SK-N-SH treated with all-trans-retinoic acid at 6 μM for 48 hours (cell line): Measurements from ENCODE around the gene IFT43.

ENCODE experiments used
- ATAC-seq: fragments of 200-7000 bp; cut with Tn5 transposase; 3 replicates; pipeline ENCODE4 v1.9.1; 2020; ENCODE audit warnings: mild to moderate bottlenecking, moderate library complexity
- BACH2 ChIP-seq: fragments of 250-450 bp; sonication (Bioruptor Pico); IDR thresholded peaks from 2 replicates; pipeline ENCODE4 v1.9.0; 2021; ENCODE audit warnings: mild to moderate bottlenecking, borderline replicate concordance
- CSDC2 ChIP-seq: fragments of 250-450 bp; sonication (Bioruptor Pico); IDR thresholded peaks from 2 replicates; pipeline ENCODE4 v1.5.0; 2020; ENCODE audit warnings: mild to moderate bottlenecking, moderate library complexity
- ESRRG ChIP-seq: fragments of 250-450 bp; sonication (Bioruptor Pico); IDR thresholded peaks from 2 replicates; pipeline ENCODE4 v1.6.1; 2021; ENCODE audit warnings: mild to moderate bottlenecking
- ISL1 ChIP-seq: fragments of 250-450 bp; sonication (Bioruptor Pico); IDR thresholded peaks from 2 replicates; pipeline ENCODE4 v2.1.2; 2022; ENCODE audit warnings: mild to moderate bottlenecking, moderate library complexity
- OSR1 ChIP-seq: fragments of 250-450 bp; sonication (Bioruptor Pico); IDR thresholded peaks from 2 replicates; pipeline ENCODE4 v1.8.0; 2022; ENCODE audit warnings: moderate library complexity, mild to moderate bottlenecking, inconsistent platforms
- RARB ChIP-seq: fragments of 250-450 bp; sonication (Bioruptor Pico); IDR thresholded peaks from 2 replicates; pipeline ENCODE4 v1.8.0; 2021; ENCODE audit warnings: mild to moderate bottlenecking, moderate library complexity
- TCF4 ChIP-seq: fragments of 250-450 bp; sonication (Bioruptor Pico); IDR thresholded peaks from 2 replicates; pipeline ENCODE4 v1.8.0; 2021; ENCODE audit warnings: mild to moderate bottlenecking, moderate library complexity, borderline replicate concordance
- TOX ChIP-seq: fragments of 250-450 bp; sonication (Bioruptor Pico); IDR thresholded peaks from 2 replicates; pipeline ENCODE4 v1.8.0; 2021; ENCODE audit warnings: mild to moderate bottlenecking, moderate library complexity, borderline replicate concordance
- ZC3H10 ChIP-seq: fragments of 250-450 bp; sonication (Bioruptor Pico); IDR thresholded peaks from 2 replicates; pipeline ENCODE4 v1.5.1; 2021; ENCODE audit warnings: mild to moderate bottlenecking, moderate library complexity
- ZFP3 ChIP-seq: fragments of 250-450 bp; sonication (Bioruptor Pico); IDR thresholded peaks from 2 replicates; pipeline ENCODE4 v1.5.0; 2020; ENCODE audit warnings: mild to moderate bottlenecking, moderate library complexity
- ZFP30 ChIP-seq: fragments of 450-650 bp; formaldehyde crosslinking; IDR thresholded peaks from 2 replicates; pipeline ENCODE4 v1.5.0; 2022; ENCODE audit warnings: mild to moderate bottlenecking, moderate library complexity
- ZNF565 ChIP-seq: fragments of 450-650 bp; formaldehyde crosslinking; conservative IDR thresholded peaks from 2 replicates; pipeline ENCODE4 v1.5.0; 2020; ENCODE audit warnings: low read depth, mild to moderate bottlenecking, moderate library complexity
- TF ChIP-seq, protein P1 (sequence below): fragments of 250-450 bp; sonication (Bioruptor Pico); IDR thresholded peaks from 2 replicates; pipeline ENCODE4 v1.5.1; 2021; ENCODE audit warnings: mild to moderate bottlenecking, moderate library complexity
- TF ChIP-seq, protein P2 (sequence below): fragments of 250-450 bp; sonication (Bioruptor Pico); IDR thresholded peaks from 2 replicates; pipeline ENCODE4 v1.5.1; 2020; ENCODE audit warnings: low read depth, mild to moderate bottlenecking, moderate library complexity
- TF ChIP-seq, protein P3 (sequence below): fragments of 250-450 bp; sonication (Bioruptor Pico); IDR thresholded peaks from 2 replicates; pipeline ENCODE4 v1.8.0; 2020; ENCODE audit warnings: mild to moderate bottlenecking, moderate library complexity, borderline replicate concordance
- TF ChIP-seq, protein P4 (sequence below): fragments of 250-450 bp; sonication (Bioruptor Pico); IDR thresholded peaks from 2 replicates; pipeline ENCODE4 v1.8.0; 2021; ENCODE audit warnings: low read depth, mild to moderate bottlenecking, moderate library complexity, borderline replicate concordance

The IFT43 gene

DNA sequence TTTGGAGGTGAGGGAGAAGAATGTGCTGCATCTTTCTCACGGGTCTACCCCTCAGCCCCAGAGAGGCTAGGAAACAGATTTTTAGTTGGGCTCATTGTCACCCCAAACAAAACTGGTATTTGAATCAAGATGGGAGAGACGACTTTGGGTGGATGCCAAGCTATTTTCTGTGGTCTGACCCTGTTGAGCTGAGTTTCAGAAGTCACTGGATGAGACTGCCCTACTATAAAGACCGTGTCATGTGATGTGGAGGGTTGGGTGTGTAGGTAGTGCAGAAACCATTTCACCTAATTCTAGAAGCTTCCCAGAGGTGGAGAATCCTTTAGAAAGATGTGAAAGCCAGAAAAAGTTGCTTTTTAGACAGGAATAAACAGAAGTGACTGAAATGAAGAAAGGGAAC is 60.2 kb downstream of the IFT43 start (continued):
- TF ChIP-seq, protein P1, sequence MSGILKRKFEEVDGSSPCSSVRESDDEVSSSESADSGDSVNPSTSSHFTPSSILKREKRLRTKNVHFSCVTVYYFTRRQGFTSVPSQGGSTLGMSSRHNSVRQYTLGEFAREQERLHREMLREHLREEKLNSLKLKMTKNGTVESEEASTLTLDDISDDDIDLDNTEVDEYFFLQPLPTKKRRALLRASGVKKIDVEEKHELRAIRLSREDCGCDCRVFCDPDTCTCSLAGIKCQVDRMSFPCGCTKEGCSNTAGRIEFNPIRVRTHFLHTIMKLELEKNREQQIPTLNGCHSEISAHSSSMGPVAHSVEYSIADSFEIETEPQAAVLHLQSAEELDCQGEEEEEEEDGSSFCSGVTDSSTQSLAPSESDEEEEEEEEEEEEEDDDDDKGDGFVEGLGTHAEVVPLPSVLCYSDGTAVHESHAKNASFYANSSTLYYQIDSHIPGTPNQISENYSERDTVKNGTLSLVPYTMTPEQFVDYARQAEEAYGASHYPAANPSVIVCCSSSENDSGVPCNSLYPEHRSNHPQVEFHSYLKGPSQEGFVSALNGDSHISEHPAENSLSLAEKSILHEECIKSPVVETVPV (CRISPR knock-in tag) = no peak

DNA sequence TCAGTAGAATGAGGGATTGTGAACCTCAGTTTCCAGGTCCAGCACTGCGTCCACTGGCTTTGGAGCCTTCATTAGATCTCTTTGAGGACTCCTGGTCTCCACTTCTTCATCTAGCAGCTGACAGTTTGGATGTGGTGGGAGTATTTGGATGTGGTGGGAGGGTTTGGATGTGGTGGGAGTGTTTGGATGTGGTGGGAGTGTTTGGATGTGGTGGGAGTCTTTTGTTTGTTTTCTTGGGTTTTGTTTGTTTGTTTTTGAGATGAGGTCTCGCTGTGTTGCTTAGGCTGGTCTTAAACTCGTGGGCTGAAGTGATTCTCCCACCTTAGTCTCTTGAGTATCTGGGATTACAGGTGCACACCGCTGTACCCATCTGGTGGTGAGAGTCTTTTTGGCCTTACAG is 64.7 kb downstream of the IFT43 start:
- TF ChIP-seq ZC3H10 (CRISPR knock-in tag) (no peak), RARB (CRISPR knock-in tag) (no peak), TOX (CRISPR knock-in tag) (no peak), CSDC2 (no peak), ZNF565 (CRISPR knock-in tag) (no peak), ZFP3 (CRISPR knock-in tag) (no peak), ISL1 (CRISPR knock-in tag) (no peak), BACH2 (CRISPR knock-in tag) (no peak), ESRRG (CRISPR knock-in tag) (no peak), OSR1 (CRISPR knock-in tag) (no peak)
- TF ChIP-seq, protein P1 (CRISPR knock-in tag) = no peak
- TF ChIP-seq, protein P2, sequence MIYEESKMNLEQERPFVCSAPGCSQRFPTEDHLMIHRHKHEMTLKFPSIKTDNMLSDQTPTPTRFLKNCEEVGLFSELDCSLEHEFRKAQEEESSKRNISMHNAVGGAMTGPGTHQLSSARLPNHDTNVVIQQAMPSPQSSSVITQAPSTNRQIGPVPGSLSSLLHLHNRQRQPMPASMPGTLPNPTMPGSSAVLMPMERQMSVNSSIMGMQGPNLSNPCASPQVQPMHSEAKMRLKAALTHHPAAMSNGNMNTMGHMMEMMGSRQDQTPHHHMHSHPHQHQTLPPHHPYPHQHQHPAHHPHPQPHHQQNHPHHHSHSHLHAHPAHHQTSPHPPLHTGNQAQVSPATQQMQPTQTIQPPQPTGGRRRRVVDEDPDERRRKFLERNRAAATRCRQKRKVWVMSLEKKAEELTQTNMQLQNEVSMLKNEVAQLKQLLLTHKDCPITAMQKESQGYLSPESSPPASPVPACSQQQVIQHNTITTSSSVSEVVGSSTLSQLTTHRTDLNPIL (CRISPR knock-in tag) = no peak
- ATAC-seq = no peak

DNA sequence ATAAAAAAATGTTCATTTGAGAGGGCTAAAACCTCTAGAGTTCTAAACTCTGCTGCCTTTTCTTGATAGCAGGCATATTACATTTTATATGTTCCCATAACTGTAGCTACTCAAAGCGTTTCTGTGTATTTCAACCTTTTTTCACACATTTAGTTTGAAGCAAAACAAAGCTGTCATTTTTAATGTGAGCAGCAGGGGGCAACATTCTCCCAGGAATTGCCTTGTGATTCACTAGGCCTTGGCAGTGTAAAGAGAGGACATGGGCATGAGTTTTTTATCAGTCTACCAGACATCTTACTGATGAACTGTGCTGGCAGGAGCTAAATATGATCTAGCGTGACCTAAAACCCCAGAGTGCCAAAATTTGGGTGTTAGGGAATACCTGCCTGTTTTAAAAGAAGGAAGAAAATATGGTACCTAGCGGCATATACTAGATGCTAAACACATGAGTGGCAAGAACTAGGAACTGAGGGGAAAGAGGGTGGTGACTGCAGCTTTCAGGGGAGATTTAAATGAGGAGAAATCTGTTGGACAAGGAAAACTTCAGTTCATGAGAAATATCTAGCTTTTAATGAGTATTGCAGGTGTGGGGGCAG is 65.3 kb downstream of the IFT43 start:
- ATAC-seq = peak; percentile 90
- TF ChIP-seq, protein P3, sequence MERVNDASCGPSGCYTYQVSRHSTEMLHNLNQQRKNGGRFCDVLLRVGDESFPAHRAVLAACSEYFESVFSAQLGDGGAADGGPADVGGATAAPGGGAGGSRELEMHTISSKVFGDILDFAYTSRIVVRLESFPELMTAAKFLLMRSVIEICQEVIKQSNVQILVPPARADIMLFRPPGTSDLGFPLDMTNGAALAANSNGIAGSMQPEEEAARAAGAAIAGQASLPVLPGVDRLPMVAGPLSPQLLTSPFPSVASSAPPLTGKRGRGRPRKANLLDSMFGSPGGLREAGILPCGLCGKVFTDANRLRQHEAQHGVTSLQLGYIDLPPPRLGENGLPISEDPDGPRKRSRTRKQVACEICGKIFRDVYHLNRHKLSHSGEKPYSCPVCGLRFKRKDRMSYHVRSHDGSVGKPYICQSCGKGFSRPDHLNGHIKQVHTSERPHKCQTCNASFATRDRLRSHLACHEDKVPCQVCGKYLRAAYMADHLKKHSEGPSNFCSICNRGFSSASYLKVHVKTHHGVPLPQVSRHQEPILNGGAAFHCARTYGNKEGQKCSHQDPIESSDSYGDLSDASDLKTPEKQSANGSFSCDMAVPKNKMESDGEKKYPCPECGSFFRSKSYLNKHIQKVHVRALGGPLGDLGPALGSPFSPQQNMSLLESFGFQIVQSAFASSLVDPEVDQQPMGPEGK = no peak
- TF ChIP-seq BACH2 (CRISPR knock-in tag) = no peak
- TF ChIP-seq, protein P4, sequence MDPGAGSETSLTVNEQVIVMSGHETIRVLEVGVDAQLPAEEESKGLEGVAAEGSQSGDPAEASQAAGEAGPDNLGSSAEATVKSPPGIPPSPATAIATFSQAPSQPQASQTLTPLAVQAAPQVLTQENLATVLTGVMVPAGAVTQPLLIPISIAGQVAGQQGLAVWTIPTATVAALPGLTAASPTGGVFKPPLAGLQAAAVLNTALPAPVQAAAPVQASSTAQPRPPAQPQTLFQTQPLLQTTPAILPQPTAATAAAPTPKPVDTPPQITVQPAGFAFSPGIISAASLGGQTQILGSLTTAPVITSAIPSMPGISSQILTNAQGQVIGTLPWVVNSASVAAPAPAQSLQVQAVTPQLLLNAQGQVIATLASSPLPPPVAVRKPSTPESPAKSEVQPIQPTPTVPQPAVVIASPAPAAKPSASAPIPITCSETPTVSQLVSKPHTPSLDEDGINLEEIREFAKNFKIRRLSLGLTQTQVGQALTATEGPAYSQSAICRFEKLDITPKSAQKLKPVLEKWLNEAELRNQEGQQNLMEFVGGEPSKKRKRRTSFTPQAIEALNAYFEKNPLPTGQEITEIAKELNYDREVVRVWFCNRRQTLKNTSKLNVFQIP = no peak

DNA sequence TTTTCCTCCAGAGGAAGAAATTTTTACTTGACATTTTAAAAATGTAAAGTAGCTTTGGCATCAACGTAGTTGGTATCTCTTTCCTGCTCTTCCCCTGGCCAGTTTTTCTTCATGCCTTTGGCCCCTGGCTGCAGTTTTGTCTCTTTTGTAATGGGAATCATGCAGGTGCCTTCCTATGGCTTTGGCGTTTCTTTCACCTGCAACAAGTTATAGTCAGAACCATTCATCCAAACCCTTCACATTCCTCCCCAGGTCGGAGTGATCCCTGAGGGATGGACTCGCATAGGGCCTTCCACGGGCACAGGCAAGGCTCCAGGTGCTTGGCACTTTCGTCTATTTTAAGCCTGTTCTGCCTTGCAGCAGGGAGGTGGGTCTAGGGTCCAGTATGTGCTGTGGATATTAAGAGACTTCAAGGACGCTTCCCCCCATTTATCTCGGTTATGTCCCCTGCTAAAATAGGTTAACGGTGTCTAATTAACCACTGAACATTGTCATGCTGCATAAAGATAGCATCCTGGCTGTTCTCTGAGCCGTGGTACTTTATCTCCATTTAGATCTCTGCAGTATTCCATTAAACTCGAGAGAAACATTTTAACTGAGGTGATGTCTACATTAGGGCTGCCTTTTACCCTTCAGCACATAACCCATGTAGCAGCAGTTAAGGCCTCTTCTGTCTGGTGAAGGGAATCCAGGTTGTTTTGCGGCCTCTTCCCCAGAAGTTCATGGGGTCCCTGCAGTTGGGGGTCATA is 66.3 kb downstream of the IFT43 start:
- ATAC-seq = no peak
- TF ChIP-seq BACH2 (CRISPR knock-in tag) (no peak), TCF4 (CRISPR knock-in tag) (no peak), ZFP30 (no peak)
- TF ChIP-seq, protein P1 (CRISPR knock-in tag) = no peak
